SK-N-SH (cell line): ENCODE results near the gene FETUB.

Experiments
- CTCF ChIP-seq: fragments of 200-600 bp; sonication (generic); IDR thresholded peaks from 2 replicates; pipeline ENCODE4 v1.6.1; 2017; ENCODE audit warnings: antibody characterized with exemption, mild to moderate bottlenecking, moderate library complexity
- EP300 ChIP-seq, 2 experiments: IDR thresholded peaks; 2 replicates each; pipeline versions ENCODE4 v1.4.0 to v1.6.1; 2012; ENCODE audit warnings: borderline replicate concordance in 1 of 2, low read depth in 1 of 2, low read length in 1 of 2
- EZH2phosphoT487 ChIP-seq: fragments of 200-600 bp; sonication (generic); IDR thresholded peaks from 2 replicates; pipeline ENCODE4 v1.6.1; 2017; ENCODE audit warnings: low read depth, mixed run types, mild to moderate bottlenecking, antibody characterized with exemption, moderate library complexity, borderline replicate concordance
- FOXM1 ChIP-seq: IDR thresholded peaks from 2 replicates; pipeline ENCODE4 v1.4.0; 2012; ENCODE audit warnings: low read depth, mild to moderate bottlenecking
- MAX ChIP-seq: IDR thresholded peaks from 2 replicates; pipeline ENCODE4 v1.4.0; 2012; ENCODE audit warnings: low read depth
- NFIC ChIP-seq: IDR thresholded peaks from 2 replicates; pipeline ENCODE4 v1.4.0; 2012; ENCODE audit warnings: borderline replicate concordance
- NRF1 ChIP-seq: IDR thresholded peaks from 2 replicates; pipeline ENCODE4 v1.6.1; 2012; ENCODE audit warnings: low read depth, mild to moderate bottlenecking, low read length
- POLR2AphosphoS5 ChIP-seq: IDR thresholded peaks from 2 replicates; pipeline ENCODE4 v1.6.1; 2012; ENCODE audit warnings: low read depth, low read length
- SMC3 ChIP-seq: IDR thresholded peaks from 2 replicates; pipeline ENCODE4 v1.6.1; 2012; ENCODE audit warnings: low read depth, low read length, improper control_type of control experiment
- TAF1 ChIP-seq: IDR thresholded peaks from 2 replicates; pipeline ENCODE4 v1.6.1; 2012; ENCODE audit warnings: low read depth, mild to moderate bottlenecking, low read length, moderate library complexity, borderline replicate concordance

- TF ChIP-seq MAX = no peak
- no peak for TF ChIP-seq CTCF
- no peak for TF ChIP-seq NFIC
- TF ChIP-seq POLR2AphosphoS5 = no peak
- no peak for TF ChIP-seq EZH2phosphoT487
- no peak for TF ChIP-seq TAF1
- TF ChIP-seq EP300 (IDR thresholded peaks at IDR 0.05; ENCODE audit: borderline replicate concordance in 1 of 2, low read depth in 1 of 2, low read length in 1 of 2) = no peak
- no peak for TF ChIP-seq NRF1
- no peak for TF ChIP-seq SMC3
- no peak for TF ChIP-seq FOXM1
Measured at GRCh38 chr3:186643493-186643892, 3.3 kb downstream of the FETUB start.
